HEK293 (cell line): Measurements from ENCODE around the gene RIPOR3.

Experiments
- CTCF ChIA-PET: fragments of 350-600 bp; formaldehyde crosslinking; extraction: SDS; loops from one replicate; lab custom pipeline; 2021; ENCODE audit warnings: antibody characterized with exemption; lab: Yijun Ruan, JAX
- POLR2A ChIA-PET: fragments of 300-600 bp; formaldehyde crosslinking; extraction: SDS; loops from one replicate; lab custom pipeline; 2020; ENCODE audit warnings: antibody characterized with exemption, inconsistent platforms; lab: Yijun Ruan, JAX
- H3K27ac ChIP-seq: fragments of 200-500 bp; sonication (Bioruptor generic); 2 replicates; pipeline ENCODE4 v1.5.1; 2014; ENCODE audit warnings: low read depth, low read length, control low read depth, inconsistent platforms; ENCODE audit errors: extremely low read depth
- H3K36me3 ChIP-seq, 2 experiments: fragments of 200-500 bp in 1 of 2; sonication (Bioruptor generic) in 1 of 2; 1 replicate in 1 of 2; 2 replicates in 1 of 2; pipeline ENCODE4 v1.5.1; 2014 to 2017; ENCODE audit warnings: inconsistent platforms in 2 of 2, low read length in 2 of 2; ENCODE audit not compliant: control insufficient read depth in 2 of 2, insufficient read depth in 1 of 2
- H3K4me1 ChIP-seq: fragments of 200-500 bp; sonication (Bioruptor generic); 2 replicates; pipeline ENCODE4 v1.5.1; 2014; ENCODE audit warnings: mild to moderate bottlenecking, low read length, inconsistent platforms; ENCODE audit not compliant: control insufficient read depth, insufficient read depth
- H3K4me3 ChIP-seq: 2 replicates; pipeline ENCODE4 v1.5.1; 2011; ENCODE audit warnings: low read depth, mild to moderate bottlenecking, control low read depth, low read length, moderate library complexity
- H3K9me3 ChIP-seq: fragments of 200-500 bp; sonication (Bioruptor generic); 2 replicates; pipeline ENCODE4 v1.5.1; 2014; ENCODE audit warnings: low read depth, low read length, inconsistent platforms; ENCODE audit not compliant: control insufficient read depth, insufficient read depth
- AEBP2 ChIP-seq: fragments of 450-650 bp; formaldehyde crosslinking; IDR thresholded peaks from 2 replicates; pipeline ENCODE4 v1.5.1; 2016; ENCODE audit warnings: missing biosample characterization, missing genetic modification characterization, borderline replicate concordance
- EGR2 ChIP-seq: fragments of 450-650 bp; formaldehyde crosslinking; IDR thresholded peaks from 2 replicates; pipeline ENCODE4 v1.5.1; 2016; ENCODE audit warnings: low read depth, missing biosample characterization, missing genetic modification characterization
- FEZF1 ChIP-seq: fragments of 450-650 bp; formaldehyde crosslinking; IDR thresholded peaks from 2 replicates; pipeline ENCODE4 v1.5.1; 2016; ENCODE audit warnings: missing biosample characterization, missing genetic modification characterization
- GLI4 ChIP-seq: fragments of 450-650 bp; formaldehyde crosslinking; IDR thresholded peaks from 2 replicates; pipeline ENCODE4 v1.5.1; 2016; ENCODE audit warnings: missing biosample characterization, missing genetic modification characterization
- REPIN1 ChIP-seq: fragments of 450-650 bp; formaldehyde crosslinking; IDR thresholded peaks from 2 replicates; pipeline ENCODE4 v1.5.1; 2017; ENCODE audit warnings: missing biosample characterization, missing genetic modification characterization, low read depth
- ZBTB17 ChIP-seq: fragments of 450-650 bp; formaldehyde crosslinking; IDR thresholded peaks from 2 replicates; pipeline ENCODE4 v1.5.1; 2016; ENCODE audit warnings: missing biosample characterization, missing genetic modification characterization
- ZBTB20 ChIP-seq: fragments of 450-650 bp; formaldehyde crosslinking; IDR thresholded peaks from 2 replicates; pipeline ENCODE4 v1.5.1; 2016; ENCODE audit warnings: missing biosample characterization, missing genetic modification characterization
- ZBTB21 ChIP-seq: fragments of 450-650 bp; formaldehyde crosslinking; IDR thresholded peaks from 2 replicates; pipeline ENCODE4 v1.5.1; 2017; ENCODE audit warnings: missing biosample characterization, missing genetic modification characterization
- ZBTB26 ChIP-seq: fragments of 450-650 bp; formaldehyde crosslinking; optimal IDR thresholded peaks from 2 replicates; pipeline ENCODE3; 2016; ENCODE audit warnings: missing biosample characterization, mild to moderate bottlenecking, missing genetic modification characterization
- ZFHX2 ChIP-seq: fragments of 450-650 bp; formaldehyde crosslinking; conservative IDR thresholded peaks from 2 replicates; pipeline ENCODE4 v1.5.1; 2016; ENCODE audit warnings: missing biosample characterization, missing genetic modification characterization
- ZNF132 ChIP-seq: fragments of 450-650 bp; formaldehyde crosslinking; IDR thresholded peaks from 2 replicates; pipeline ENCODE4 v1.5.1; 2017; ENCODE audit warnings: missing biosample characterization, missing genetic modification characterization, borderline replicate concordance
- ZNF146 ChIP-seq: fragments of 450-650 bp; formaldehyde crosslinking; IDR thresholded peaks from 2 replicates; pipeline ENCODE4 v1.5.1; 2016; ENCODE audit warnings: missing biosample characterization, missing genetic modification characterization
- ZNF19 ChIP-seq: fragments of 450-650 bp; formaldehyde crosslinking; IDR thresholded peaks from 2 replicates; pipeline ENCODE4; 2016; ENCODE audit warnings: missing biosample characterization, missing genetic modification characterization, low read depth
- ZNF214 ChIP-seq: fragments of 450-650 bp; formaldehyde crosslinking; IDR thresholded peaks from 2 replicates; pipeline ENCODE4 v1.5.1; 2017; ENCODE audit warnings: missing biosample characterization, mild to moderate bottlenecking, missing genetic modification characterization, borderline replicate concordance
- ZNF24 ChIP-seq: fragments of 450-650 bp; formaldehyde crosslinking; IDR thresholded peaks from 2 replicates; pipeline ENCODE4 v1.5.1; 2016; ENCODE audit warnings: missing biosample characterization, missing genetic modification characterization
- ZNF311 ChIP-seq: fragments of 450-650 bp; formaldehyde crosslinking; IDR thresholded peaks from 2 replicates; pipeline ENCODE4 v1.5.1; 2017; ENCODE audit warnings: missing biosample characterization, missing genetic modification characterization, borderline replicate concordance
- ZNF366 ChIP-seq: fragments of 450-650 bp; formaldehyde crosslinking; conservative IDR thresholded peaks from 2 replicates; pipeline ENCODE4 v1.5.1; 2016; ENCODE audit warnings: missing biosample characterization, missing genetic modification characterization
- ZNF394 ChIP-seq: fragments of 450-650 bp; formaldehyde crosslinking; IDR thresholded peaks from 2 replicates; pipeline ENCODE4 v1.5.1; 2016; ENCODE audit warnings: missing biosample characterization, missing genetic modification characterization, mild to moderate bottlenecking, moderate library complexity, borderline replicate concordance
- ZNF416 ChIP-seq: fragments of 450-650 bp; formaldehyde crosslinking; IDR thresholded peaks from 2 replicates; pipeline ENCODE4 v1.5.1; 2016; ENCODE audit warnings: missing biosample characterization, missing genetic modification characterization
- ZNF530 ChIP-seq: fragments of 450-650 bp; formaldehyde crosslinking; IDR thresholded peaks from 2 replicates; pipeline ENCODE4 v1.5.1; 2016; ENCODE audit warnings: low read depth, missing biosample characterization, missing genetic modification characterization
- ZNF549 ChIP-seq: fragments of 450-650 bp; IDR thresholded peaks from 2 replicates; pipeline ENCODE4 v1.5.1; 2018; ENCODE audit warnings: missing biosample characterization, missing genetic modification characterization, mild to moderate bottlenecking, inconsistent platforms, moderate library complexity
- ZNF596 ChIP-seq: fragments of 450-650 bp; IDR thresholded peaks from 2 replicates; pipeline ENCODE4 v1.5.0; 2018; ENCODE audit warnings: missing biosample characterization, mild to moderate bottlenecking, missing genetic modification characterization, moderate library complexity
- ZNF704 ChIP-seq: fragments of 450-650 bp; formaldehyde crosslinking; IDR thresholded peaks from 2 replicates; pipeline ENCODE4 v1.5.1; 2016; ENCODE audit warnings: missing biosample characterization, missing genetic modification characterization
- ZNF791 ChIP-seq: fragments of 450-650 bp; formaldehyde crosslinking; IDR thresholded peaks from 2 replicates; pipeline ENCODE4 v1.5.1; 2016; ENCODE audit warnings: missing biosample characterization, missing genetic modification characterization
- ZSCAN5A ChIP-seq: fragments of 450-650 bp; formaldehyde crosslinking; IDR thresholded peaks from 2 replicates; pipeline ENCODE4 v1.5.1; 2016; ENCODE audit warnings: missing biosample characterization, missing genetic modification characterization

The RIPOR3 gene

GRCh38 chr20:50672400-50673145 lies 18.8 kb downstream of the RIPOR3 start:
- Histone ChIP-seq H3K9me3 (no peaks in the 10 kb centered on the region), H3K36me3 (no peaks in the 10 kb centered on the region), H3K4me1 (no peaks in the 10 kb centered on the region), H3K27ac (no peak overlapping the region), H3K4me3 (no peak overlapping the region)
- TF ChIP-seq ZNF416 (tag by site-specific recombination) (no peak), ZNF311 (tag by site-specific recombination) (no peak), ZNF530 (tag by site-specific recombination) (no peak), ZNF704 (tag by site-specific recombination) (no peak), ZNF214 (tag by site-specific recombination) (no peak), ZBTB26 (tag by site-specific recombination) (no peak), ZNF19 (tag by site-specific recombination) (no peak), ZNF394 (tag by site-specific recombination) (no peak), ZNF549 (tag by site-specific recombination) (no peak), ZNF132 (tag by site-specific recombination) (no peak), ZSCAN5A (tag by site-specific recombination) (no peak), AEBP2 (no peak), ZNF24 (tag by site-specific recombination) (no peak), ZBTB20 (tag by site-specific recombination) (no peak), FEZF1 (tag by site-specific recombination) (no peak), ZNF596 (tag by site-specific recombination) (no peak)
- ChIA-PET CTCF (interaction anchor here (0.5 to 1.5 kb wide), 2 partner anchors 9 to 499 kb away, joined by 3 to 4 read pairs; no protein-coding TSS in a partner anchor), POLR2A (no interaction called here)

GRCh38 chr20:50671626-50672025 lies 19.7 kb downstream of the RIPOR3 start:
- H3K4me1 ChIP-seq = no peaks in the 10 kb centered on the region
- peak; percentile 67 for TF ChIP-seq ZFHX2
- peak; percentile 99 for TF ChIP-seq ZNF366
- TF ChIP-seq ZNF791 (tag by site-specific recombination) = peak; percentile 28; the same call in 1 of the 2 replicates
- no peak for TF ChIP-seq REPIN1
- TF ChIP-seq ZNF146 (tag by site-specific recombination) = no peak
- TF ChIP-seq GLI4 = no peak
- peak; percentile 77 for TF ChIP-seq EGR2 (tag by site-specific recombination)
- no peak for TF ChIP-seq ZBTB21 (tag by site-specific recombination)
- peak; percentile 60; the same call in 1 of the 2 replicates for TF ChIP-seq ZBTB17
- TF ChIP-seq, all 188 proteins: peak for 5
- no peak overlapping the region for H3K27ac ChIP-seq
- H3K9me3 ChIP-seq = no peaks in the 10 kb centered on the region
- CTCF ChIA-PET = interaction anchor here (0.9 kb wide), 1 partner anchor 83 kb away, joined by 3 read pairs; no protein-coding TSS in a partner anchor
- no peaks in the 10 kb centered on the region for H3K36me3 ChIP-seq
- POLR2A ChIA-PET = no interaction called here
- no peak overlapping the region for H3K4me3 ChIP-seq
